H9 (cell line): ENCODE results near the gene MYO15A. TPM values are rescaled to one million over a fixed set of nuclear protein-coding genes. Genes with fewer than 3 reads are reported as not detected.

Source experiments
- DNase-seq: peaks from one replicate; pipeline ENCODE4 v3.0.0-alpha.2; 2017
- H2AFZ ChIP-seq: one replicate; pipeline ENCODE4 v1.6.1; 2013; ENCODE audit warnings: mild to moderate bottlenecking, low read length, control low read depth, moderate library complexity
- H2AK5ac ChIP-seq: 2 replicates; pipeline ENCODE4 v1.6.1; 2013; ENCODE audit warnings: low read length, control low read depth, mixed read lengths; ENCODE audit not compliant: insufficient read length
- H2BK120ac ChIP-seq: one replicate; pipeline ENCODE4 v1.6.1; 2013; ENCODE audit warnings: low read depth, mild to moderate bottlenecking, low read length, control low read depth, inconsistent platforms; ENCODE audit not compliant: poor library complexity, severe bottlenecking
- H2BK12ac ChIP-seq: 2 replicates; pipeline ENCODE4 v1.6.1; 2013; ENCODE audit warnings: low read length, control low read depth, mixed read lengths, low read depth; ENCODE audit not compliant: insufficient read length
- H2BK15ac ChIP-seq: 2 replicates; pipeline ENCODE4 v1.6.1; 2013; ENCODE audit warnings: low read depth, low read length, control low read depth
- H2BK20ac ChIP-seq: one replicate; pipeline ENCODE4 v1.6.1; 2013; ENCODE audit warnings: low read depth, mild to moderate bottlenecking, low read length, control low read depth, inconsistent platforms; ENCODE audit not compliant: poor library complexity, severe bottlenecking
- H2BK5ac ChIP-seq: 2 replicates; pipeline ENCODE4 v1.6.1; 2013; ENCODE audit warnings: low read length, control low read depth, mixed read lengths; ENCODE audit not compliant: insufficient read length
- H3K14ac ChIP-seq: 2 replicates; pipeline ENCODE4 v1.6.1; 2013; ENCODE audit warnings: low read length, control low read depth; ENCODE audit not compliant: insufficient read depth
- H3K18ac ChIP-seq: 2 replicates; pipeline ENCODE4 v1.6.1; 2013; ENCODE audit warnings: low read depth, mild to moderate bottlenecking, mixed read lengths, low read length, control low read depth; ENCODE audit not compliant: insufficient read length
- H3K23ac ChIP-seq: 2 replicates; pipeline ENCODE4 v1.6.1; 2013; ENCODE audit warnings: low read length, control low read depth, mixed read lengths, low read depth; ENCODE audit not compliant: insufficient read length
- H3K23me2 ChIP-seq: 2 replicates; pipeline ENCODE4 v1.6.1; 2013; ENCODE audit warnings: low read depth, mild to moderate bottlenecking, mixed read lengths, low read length, control low read depth; ENCODE audit not compliant: insufficient read length, poor library complexity, severe bottlenecking
- H3K27ac ChIP-seq: 2 replicates; pipeline ENCODE4 v1.5.1; 2013; ENCODE audit warnings: low read length, control low read depth, mixed read lengths, low read depth; ENCODE audit not compliant: insufficient read length
- H3K27me3 ChIP-seq: 2 replicates; pipeline ENCODE4 v1.6.1; 2013; ENCODE audit warnings: low read length, control low read depth, inconsistent platforms; ENCODE audit not compliant: insufficient read depth
- H3K4ac ChIP-seq: 2 replicates; pipeline ENCODE4 v1.6.1; 2013; ENCODE audit warnings: low read depth, mild to moderate bottlenecking, control low read depth, inconsistent platforms, low read length, moderate library complexity
- H3K4me1 ChIP-seq: 2 replicates; pipeline ENCODE4 v1.6.1; 2013; ENCODE audit warnings: low read length, control low read depth, inconsistent platforms; ENCODE audit not compliant: insufficient read depth
- H3K4me2 ChIP-seq: 2 replicates; pipeline ENCODE4 v1.6.1; 2013; ENCODE audit warnings: low read length, control low read depth, mixed read lengths; ENCODE audit not compliant: insufficient read length, insufficient read depth
- H3K56ac ChIP-seq: 2 replicates; pipeline ENCODE4 v1.6.1; 2013; ENCODE audit warnings: low read depth, mild to moderate bottlenecking, mixed read lengths, low read length, control low read depth; ENCODE audit not compliant: insufficient read length
- H3K79me1 ChIP-seq: 2 replicates; pipeline ENCODE4 v1.6.1; 2013; ENCODE audit warnings: low read depth, mild to moderate bottlenecking, moderate library complexity, low read length, control low read depth, inconsistent platforms; ENCODE audit not compliant: insufficient read depth, poor library complexity, severe bottlenecking
- H3K79me2 ChIP-seq: 2 replicates; pipeline ENCODE4 v1.6.1; 2013; ENCODE audit warnings: low read length, control low read depth, inconsistent platforms; ENCODE audit not compliant: insufficient read depth
- H3K9ac ChIP-seq: 2 replicates; pipeline ENCODE4 v1.6.1; 2013; ENCODE audit warnings: low read length, control low read depth, mixed read lengths; ENCODE audit not compliant: insufficient read length; ENCODE audit errors: extremely low read depth
- H3K9me3 ChIP-seq: one replicate; pipeline ENCODE4 v1.6.1; 2013; ENCODE audit warnings: low read depth, low read length, inconsistent platforms; ENCODE audit not compliant: control insufficient read depth
- H3T11ph ChIP-seq: one replicate; pipeline ENCODE4 v1.6.1; 2013; ENCODE audit warnings: mild to moderate bottlenecking, low read length, control low read depth, inconsistent platforms
- H4K20me1 ChIP-seq: one replicate; pipeline ENCODE4 v1.6.1; 2013; ENCODE audit not compliant: control insufficient read depth, insufficient read length, insufficient read depth
- H4K5ac ChIP-seq: 2 replicates; pipeline ENCODE4 v1.6.1; 2013; ENCODE audit warnings: low read depth, mild to moderate bottlenecking, mixed read lengths, low read length, control low read depth; ENCODE audit not compliant: insufficient read length
- H4K8ac ChIP-seq: replicated peaks from 2 replicates; pipeline ENCODE4 v1.6.1; 2013; ENCODE audit warnings: low read length, control low read depth, mixed read lengths, low read depth; ENCODE audit not compliant: insufficient read length
- H4K91ac ChIP-seq: 2 replicates; pipeline ENCODE4 v1.6.1; 2013; ENCODE audit warnings: low read depth, mild to moderate bottlenecking, moderate library complexity, mixed read lengths, low read length, control low read depth; ENCODE audit not compliant: insufficient read length
- H3K27ac Mint-ChIP-seq, 3 experiments: 2 replicates in 2 of 3; 3 replicates in 1 of 3; pipeline ENCODE4 v1.8.0; 2020 to 2021; ENCODE audit warnings: mixed read lengths in 3 of 3, mild to moderate bottlenecking in 1 of 3, moderate library complexity in 1 of 3
- H3K27me3 Mint-ChIP-seq: 2 replicates; pipeline ENCODE4 v1.8.0; 2021; ENCODE audit warnings: low read depth, mild to moderate bottlenecking, moderate library complexity, mixed read lengths
- H3K36me3 Mint-ChIP-seq, 3 experiments: 2 replicates in 2 of 3; 3 replicates in 1 of 3; pipeline ENCODE4 v1.8.0; 2020 to 2021; ENCODE audit warnings: low read depth in 3 of 3, mixed read lengths in 3 of 3; ENCODE audit not compliant: insufficient read depth in 1 of 3
- H3K4me1 Mint-ChIP-seq, 2 experiments: 2 replicates each; pipeline ENCODE4 v1.8.0; 2020; ENCODE audit warnings: mixed read lengths in 2 of 2
- H3K4me3 Mint-ChIP-seq, 2 experiments: 2 replicates in 1 of 2; 3 replicates in 1 of 2; pipeline ENCODE4 v1.8.0; 2020 to 2021; ENCODE audit warnings: mild to moderate bottlenecking in 2 of 2, mixed read lengths in 2 of 2, moderate library complexity in 1 of 2
- H3K9me3 Mint-ChIP-seq, 2 experiments: 2 replicates in 1 of 2; 3 replicates in 1 of 2; pipeline ENCODE4 v1.8.0; 2020; ENCODE audit warnings: mild to moderate bottlenecking in 2 of 2, mixed read lengths in 2 of 2, moderate library complexity in 1 of 2
- WGBS: extraction: QIAGEN DNeasy Blood & Tissue Kit; methylation state at CpG from one replicate; pipeline ENCODE4 v1.1.7; 2013; ENCODE audit warnings: missing lambda C conversion rate, low lambda C conversion rate, mixed read lengths; ENCODE audit not compliant: insufficient read length; ENCODE audit errors: extremely low coverage; 5-methylcytosine and 5-hydroxymethylcytosine counted together
- total RNA-seq: library from RNA; stranded (reverse); gene quantifications from 2 replicates; pipeline ENCODE4 v1.2.1, GENCODE V29; 2021
- TF ChIP-seq, protein P1 (sequence below): fragments of 200-600 bp; sonication (generic); conservative IDR thresholded peaks from 3 replicates; pipeline ENCODE4 v1.8.0; 2021; ENCODE audit warnings: antibody characterized with exemption, mild to moderate bottlenecking

MYO15A gene
- total RNA-seq, 1 experiment from 2014 or later: 2.5 TPM

DNA sequence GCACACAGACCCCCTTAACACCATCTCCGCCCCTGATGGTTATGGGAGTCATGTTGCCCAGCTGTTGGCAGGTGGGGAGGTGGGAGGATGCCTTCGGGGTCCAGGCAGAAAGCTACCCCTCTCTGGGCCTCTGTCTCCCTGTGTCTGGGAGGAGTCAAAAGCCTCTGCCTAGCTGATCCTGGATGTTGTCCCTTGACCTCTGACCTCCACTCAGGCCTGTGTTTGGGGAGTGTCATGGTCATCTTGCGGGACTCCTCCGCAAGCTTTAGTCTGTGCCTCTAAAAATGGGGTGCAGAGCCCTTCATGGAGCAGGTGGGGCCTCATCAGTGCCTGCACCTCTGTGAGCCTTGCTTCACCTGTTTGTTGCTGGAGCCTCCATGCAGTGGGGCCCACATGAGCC, 120.7 kb downstream of the MYO15A start:
- TF ChIP-seq, protein P1, sequence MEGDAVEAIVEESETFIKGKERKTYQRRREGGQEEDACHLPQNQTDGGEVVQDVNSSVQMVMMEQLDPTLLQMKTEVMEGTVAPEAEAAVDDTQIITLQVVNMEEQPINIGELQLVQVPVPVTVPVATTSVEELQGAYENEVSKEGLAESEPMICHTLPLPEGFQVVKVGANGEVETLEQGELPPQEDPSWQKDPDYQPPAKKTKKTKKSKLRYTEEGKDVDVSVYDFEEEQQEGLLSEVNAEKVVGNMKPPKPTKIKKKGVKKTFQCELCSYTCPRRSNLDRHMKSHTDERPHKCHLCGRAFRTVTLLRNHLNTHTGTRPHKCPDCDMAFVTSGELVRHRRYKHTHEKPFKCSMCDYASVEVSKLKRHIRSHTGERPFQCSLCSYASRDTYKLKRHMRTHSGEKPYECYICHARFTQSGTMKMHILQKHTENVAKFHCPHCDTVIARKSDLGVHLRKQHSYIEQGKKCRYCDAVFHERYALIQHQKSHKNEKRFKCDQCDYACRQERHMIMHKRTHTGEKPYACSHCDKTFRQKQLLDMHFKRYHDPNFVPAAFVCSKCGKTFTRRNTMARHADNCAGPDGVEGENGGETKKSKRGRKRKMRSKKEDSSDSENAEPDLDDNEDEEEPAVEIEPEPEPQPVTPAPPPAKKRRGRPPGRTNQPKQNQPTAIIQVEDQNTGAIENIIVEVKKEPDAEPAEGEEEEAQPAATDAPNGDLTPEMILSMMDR: no peak
- no CpG with 5 or more reads among the region's 4 CpGs for WGBS
- no peak overlapping the region for H4K91ac ChIP-seq
- no peak overlapping the region for H3K9ac ChIP-seq
- H2BK5ac ChIP-seq: no peak overlapping the region
- H3K4ac ChIP-seq: no peak overlapping the region
- no peak overlapping the region for H2BK12ac ChIP-seq
- no peak overlapping the region for H2AK5ac ChIP-seq
- H3K18ac ChIP-seq: no peak overlapping the region
- no peak overlapping the region for H2BK20ac ChIP-seq
- Mint-ChIP-seq H3K27me3 (no peaks in the 10 kb centered on the region), H3K4me3 (no peak overlapping the region; a peak in 1 of 5 replicates), H3K9me3 (no peaks in the 10 kb centered on the region; a peak in 1 of 5 replicates), H3K4me1 (peaks cover 21 to 26% of the 10 kb centered on the region in 2 experiments), H3K27ac (no peak overlapping the region; a peak in 2 of 7 replicates), H3K36me3 (peaks cover 4 to 19% (median 18%) of the 10 kb centered on the region in 3 experiments; a peak in 5 of 7 replicates)
- H3K56ac ChIP-seq: no peak overlapping the region
- H3K27ac ChIP-seq: no peak overlapping the region
- no peak overlapping the region for H3T11ph ChIP-seq
- H3K79me1 ChIP-seq: peaks cover 9% of the 10 kb centered on the region
- no peak overlapping the region for H2BK15ac ChIP-seq
- no peak overlapping the region for H3K23ac ChIP-seq
- no peaks in the 10 kb centered on the region for H4K20me1 ChIP-seq
- no peaks in the 10 kb centered on the region for H3K9me3 ChIP-seq
- peaks cover 25% of the 10 kb centered on the region; the same call in 1 of the 2 replicates for H3K79me2 ChIP-seq
- no peak for DNase-seq
- H4K8ac ChIP-seq: no peak overlapping the region
- H3K23me2 ChIP-seq: peaks cover 11% of the 10 kb centered on the region
- no peak overlapping the region for H3K4me2 ChIP-seq
- H3K14ac ChIP-seq: no peak overlapping the region
- H4K5ac ChIP-seq: no peak overlapping the region
- no peak overlapping the region for H2AFZ ChIP-seq
- no peaks in the 10 kb centered on the region for H3K27me3 ChIP-seq
- no peak overlapping the region for H2BK120ac ChIP-seq
- 0 out of 2 replicates have a peak, but pooled peaks cover under 1% of the 10 kb centered on the region for H3K4me1 ChIP-seq

Other genes starting within 250 kb of the MYO15A start
- 4.6 and 5.1 TPM in 2 replicates for gene TOM1L2, start 136.4 kb upstream of the MYO15A start, total RNA-seq
- 0.31 and 0.68 TPM in 2 replicates for gene DRC3, start 135.9 kb upstream of the MYO15A start, total RNA-seq
- 20.2 and 21.4 TPM in 2 replicates for gene ATPAF2, start 69.6 kb upstream of the MYO15A start, total RNA-seq
- gene GID4, start 69.3 kb upstream of the MYO15A start, total RNA-seq: 11.4 and 11.9 TPM in 2 replicates
- 48.5 and 52.0 TPM in 2 replicates for gene DRG2, start 20.8 kb upstream of the MYO15A start, total RNA-seq
- gene ALKBH5, start 75.1 kb downstream of the MYO15A start, total RNA-seq: 89.8 and 92.5 TPM in 2 replicates
- gene LLGL1, start 116.9 kb downstream of the MYO15A start, total RNA-seq: 65.0 and 66.2 TPM in 2 replicates
- gene FLII, start 150.0 kb downstream of the MYO15A start, total RNA-seq: 298 and 314 TPM in 2 replicates
- gene MIEF2, start 151.9 kb downstream of the MYO15A start, total RNA-seq: 10.2 and 10.3 TPM in 2 replicates
- gene TOP3A, start 206.2 kb downstream of the MYO15A start, total RNA-seq: 63.3 and 68.7 TPM in 2 replicates
- 22.3 and 22.4 TPM in 2 replicates for gene SMCR8, start 206.5 kb downstream of the MYO15A start, total RNA-seq